Fibroblast of skin of left biceps (primary cell): ENCODE measurements around the gene SYS1.

ENCODE experiments used
- DNase-seq, 2 experiments: peaks; one replicate each; pipeline ENCODE4 v3.0.0-alpha.2; 2013; ENCODE audit warnings: low read depth in 2 of 2

The SYS1 gene

DNA sequence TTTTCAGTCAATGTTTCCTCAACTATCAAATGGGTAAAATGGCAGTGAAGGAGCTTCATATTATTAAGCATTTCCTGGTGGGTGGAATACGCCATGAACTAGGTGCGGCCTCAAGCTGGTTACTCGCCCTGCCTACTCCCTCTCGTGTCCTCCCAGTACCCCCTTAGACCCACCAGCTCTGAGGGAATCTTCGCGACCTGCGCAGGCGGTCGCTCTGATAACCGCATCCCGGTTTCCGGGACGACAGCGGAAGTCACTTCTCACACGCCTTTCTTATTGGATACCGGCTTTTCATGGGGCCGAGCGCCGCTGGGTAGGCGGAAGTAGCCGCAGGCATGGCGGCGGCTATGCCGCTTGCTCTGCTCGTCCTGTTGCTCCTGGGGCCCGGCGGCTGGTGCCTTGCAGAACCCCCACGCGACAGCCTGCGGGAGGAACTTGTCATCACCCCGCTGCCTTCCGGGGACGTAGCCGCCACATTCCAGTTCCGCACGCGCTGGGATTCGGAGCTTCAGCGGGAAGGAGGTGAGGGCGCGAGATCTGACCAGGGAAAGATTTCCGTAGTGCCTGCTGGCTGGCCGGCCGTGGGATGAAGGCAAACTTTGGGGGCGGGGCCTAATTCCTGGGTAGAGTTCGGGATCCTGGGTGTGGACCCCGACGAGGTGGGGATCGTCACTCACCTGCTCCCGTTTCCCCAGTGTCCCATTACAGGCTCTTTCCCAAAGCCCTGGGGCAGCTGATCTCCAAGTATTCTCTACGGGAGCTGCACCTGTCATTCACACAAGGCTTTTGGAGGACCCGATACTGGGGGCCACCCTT lies 53.1 kb downstream of the SYS1 start, which contains the start of gene PIGT:
Gene PIGT, plus strand, starts transcription at position 320 of the 816 bp plus-strand sequence. Its CDS starts 16 bp downstream, at position 336.
- peak; percentile 39 for DNase-seq

- DNase-seq, result no peak
These were observed 54.0 kb downstream of the SYS1 start for GRCh38 chr20:45416917-45417316.
